HG02970 (cell line): ENCODE data around the gene CFAP100.

Experiments
- ATAC-seq: cut with Tn5 transposase; IDR thresholded peaks from one replicate; pipeline ENCODE4 v1.9.1; 2021; ENCODE audit warnings: mild to moderate bottlenecking, moderate library complexity, moderate number of reproducible peaks; ENCODE audit not compliant: unreplicated experiment, low FRiP score

Gene CFAP100

DNA sequence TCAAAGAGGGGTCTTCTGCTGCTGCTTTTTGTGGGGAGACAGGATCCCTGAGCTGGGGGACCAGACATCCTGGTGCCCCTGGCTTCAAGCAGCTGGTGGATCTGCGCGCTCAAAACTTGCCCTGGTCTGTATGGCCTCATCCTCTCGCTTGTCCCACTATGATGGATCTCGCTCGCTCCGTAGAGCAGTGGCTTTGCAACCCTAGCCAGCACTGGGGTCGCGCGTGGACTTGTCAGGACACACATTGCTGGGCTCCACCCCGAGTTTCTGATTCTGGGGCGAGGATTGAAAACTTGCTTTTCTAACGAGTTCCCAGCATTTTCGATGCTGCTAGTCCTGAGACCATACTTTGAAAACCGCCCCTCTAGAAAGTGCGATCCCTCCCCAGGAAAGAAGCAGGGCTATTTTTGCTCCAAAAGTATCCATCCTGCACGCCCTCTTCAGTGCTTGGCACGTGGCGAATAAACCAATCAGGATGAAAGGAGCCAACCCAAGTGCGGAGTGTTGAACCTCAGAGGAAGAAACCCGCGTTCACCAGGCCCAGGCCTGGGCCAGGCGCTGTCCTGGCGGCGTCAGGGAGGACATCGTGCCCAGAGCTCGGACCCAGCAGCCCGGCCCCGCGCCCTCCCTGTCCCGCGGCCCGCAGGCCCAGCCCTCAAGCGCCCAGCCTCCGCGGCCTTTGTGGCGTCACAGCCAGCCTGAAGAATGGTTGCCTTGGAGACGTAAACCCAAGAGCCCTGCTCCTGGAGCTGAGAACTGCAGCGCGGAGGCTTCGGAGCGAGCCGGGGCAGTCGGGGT, at the start of gene CFAP100:
TSS of gene CFAP100 (plus strand) at position 731 of the 798 bp plus-strand sequence. CDS start 1,092 bp downstream, outside the sequence.
- no peak for ATAC-seq

DNA sequence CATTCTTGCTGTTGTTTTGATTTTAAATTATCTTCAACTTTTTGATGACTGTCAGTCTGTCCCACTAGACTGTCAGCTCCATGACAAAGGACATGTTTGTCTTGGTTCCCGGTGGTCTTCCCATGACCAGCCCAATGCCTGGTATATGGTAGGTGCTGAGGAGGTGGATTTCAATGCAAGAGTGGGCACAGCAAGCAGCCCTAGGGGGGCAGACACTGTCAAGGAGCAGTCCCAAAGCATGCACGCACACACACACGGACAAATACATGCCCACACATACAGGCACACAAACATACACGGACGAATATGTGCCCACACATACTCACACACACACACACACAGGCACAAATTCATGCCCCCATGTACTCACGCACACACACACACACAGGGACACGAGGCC, 49.5 kb upstream of the CFAP100 start:
- no peak for ATAC-seq

DNA sequence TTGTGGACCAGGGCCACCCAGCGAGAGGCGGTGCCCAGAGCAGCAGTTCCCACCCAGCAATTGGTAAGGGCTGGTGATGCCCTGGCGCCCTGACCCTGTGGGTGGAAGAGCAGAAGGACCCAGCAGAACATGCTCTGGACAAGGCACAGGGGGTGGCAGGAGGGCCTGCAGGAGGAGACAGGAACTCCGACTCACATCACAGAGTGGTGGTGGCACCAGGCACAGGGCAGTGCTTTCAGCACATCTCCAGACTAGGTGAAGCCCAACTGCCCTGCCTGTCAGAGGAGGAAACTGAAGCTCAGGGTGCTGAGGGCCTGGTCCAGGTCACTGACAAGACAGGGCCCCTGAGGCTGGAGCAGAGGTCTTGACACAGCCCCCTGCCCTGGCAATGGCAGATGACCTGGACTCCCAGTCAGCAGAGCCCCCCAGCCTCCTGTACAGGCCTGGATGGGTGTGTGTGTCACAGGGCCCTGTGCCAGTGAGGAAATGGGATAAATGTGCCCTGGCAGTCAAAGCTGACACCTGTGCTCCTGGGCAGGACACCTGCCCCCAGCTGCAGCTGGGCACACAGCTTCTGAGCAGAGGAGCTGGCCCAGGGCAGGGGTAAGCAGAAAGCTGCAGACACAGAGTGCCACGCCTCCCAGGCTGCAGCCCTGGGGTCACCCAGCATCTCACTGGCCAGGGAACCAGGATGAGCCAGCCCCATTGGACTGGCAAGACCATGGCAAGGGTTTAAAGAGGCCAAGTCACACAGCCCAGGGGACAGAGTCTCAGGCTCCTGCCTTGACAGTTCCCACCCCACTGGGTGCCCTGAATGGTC, 48.9 kb upstream of the CFAP100 start:
- no peak for ATAC-seq

- no peak for ATAC-seq
These were observed 48.2 kb upstream of the CFAP100 start for GRCh38 chr3:126346466-126346865.

DNA sequence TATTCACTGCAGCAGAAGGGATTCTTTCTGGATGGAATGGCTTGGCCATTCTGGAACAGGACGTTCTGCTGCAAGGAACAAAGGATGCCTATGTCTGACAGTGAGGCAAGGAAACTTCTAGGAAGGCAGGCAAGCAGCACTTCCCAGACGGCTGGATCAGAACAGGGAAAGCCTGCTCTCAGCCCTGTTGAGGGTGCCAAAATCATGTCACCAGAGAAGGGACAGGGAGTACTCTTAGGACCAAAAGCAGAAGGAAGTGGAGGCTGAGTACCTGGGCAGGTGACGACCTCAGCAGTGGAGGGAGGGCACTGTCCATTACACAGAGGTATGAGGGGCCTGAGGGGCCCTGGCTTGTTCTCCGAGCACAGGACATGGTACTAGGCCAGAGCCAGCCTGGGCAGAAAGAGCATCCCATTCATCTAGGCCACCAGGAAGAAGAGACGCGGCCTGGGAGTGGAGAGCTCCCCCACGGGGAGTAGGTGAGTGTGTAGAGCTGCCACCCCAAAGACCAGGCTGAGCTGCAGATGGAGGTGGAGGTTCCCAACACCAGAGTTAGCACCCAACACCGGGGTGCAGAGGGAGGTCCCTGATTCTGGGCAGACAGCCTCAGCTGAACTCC, 47.1 kb upstream of the CFAP100 start:
- no peak for ATAC-seq

- no peak for ATAC-seq
These were observed 46.3 kb upstream of the CFAP100 start for GRCh38 chr3:126348308-126348920.

- ATAC-seq, result no peak
These were observed 45.6 kb upstream of the CFAP100 start for GRCh38 chr3:126349071-126349470.

GRCh38 chr3:126349611-126350501, 44.9 kb upstream of the CFAP100 start:
- no peak for ATAC-seq

- ATAC-seq, result no peak
These were observed 44.1 kb upstream of the CFAP100 start for GRCh38 chr3:126350502-126351085.

DNA sequence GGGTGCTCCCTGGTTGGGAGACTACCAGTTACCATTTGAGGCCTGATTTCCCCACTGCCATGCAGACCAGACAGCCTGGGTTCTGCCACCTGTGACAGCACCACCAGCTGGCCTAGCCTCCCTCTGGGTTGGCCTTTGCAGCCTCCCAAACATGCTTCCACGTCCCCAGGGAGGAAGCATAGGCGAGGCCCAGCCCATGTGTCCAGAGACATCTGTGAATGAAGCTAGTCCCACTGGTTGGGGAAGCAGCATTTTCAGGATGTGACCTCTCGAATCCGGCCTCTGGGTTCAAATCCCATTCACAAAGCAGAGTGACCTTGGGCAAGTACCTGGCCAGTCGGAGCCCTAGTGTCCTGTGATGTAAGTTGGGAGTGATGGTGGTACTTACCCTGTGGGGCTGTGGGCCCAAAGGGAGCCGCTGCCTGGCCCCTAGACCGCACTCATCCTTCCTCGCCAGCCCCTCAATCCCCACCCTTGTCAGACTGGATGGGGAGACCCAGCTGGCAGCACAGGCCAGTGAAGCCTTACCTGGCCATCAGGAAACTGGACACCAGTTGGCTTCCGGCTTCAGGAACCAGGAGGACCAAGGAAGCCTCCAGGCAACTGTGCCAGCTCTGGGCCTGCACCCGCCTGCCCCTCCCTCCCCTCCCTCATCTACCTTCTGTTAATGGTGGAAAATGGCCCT, 43.5 kb upstream of the CFAP100 start:
- ATAC-seq, result no peak

DNA sequence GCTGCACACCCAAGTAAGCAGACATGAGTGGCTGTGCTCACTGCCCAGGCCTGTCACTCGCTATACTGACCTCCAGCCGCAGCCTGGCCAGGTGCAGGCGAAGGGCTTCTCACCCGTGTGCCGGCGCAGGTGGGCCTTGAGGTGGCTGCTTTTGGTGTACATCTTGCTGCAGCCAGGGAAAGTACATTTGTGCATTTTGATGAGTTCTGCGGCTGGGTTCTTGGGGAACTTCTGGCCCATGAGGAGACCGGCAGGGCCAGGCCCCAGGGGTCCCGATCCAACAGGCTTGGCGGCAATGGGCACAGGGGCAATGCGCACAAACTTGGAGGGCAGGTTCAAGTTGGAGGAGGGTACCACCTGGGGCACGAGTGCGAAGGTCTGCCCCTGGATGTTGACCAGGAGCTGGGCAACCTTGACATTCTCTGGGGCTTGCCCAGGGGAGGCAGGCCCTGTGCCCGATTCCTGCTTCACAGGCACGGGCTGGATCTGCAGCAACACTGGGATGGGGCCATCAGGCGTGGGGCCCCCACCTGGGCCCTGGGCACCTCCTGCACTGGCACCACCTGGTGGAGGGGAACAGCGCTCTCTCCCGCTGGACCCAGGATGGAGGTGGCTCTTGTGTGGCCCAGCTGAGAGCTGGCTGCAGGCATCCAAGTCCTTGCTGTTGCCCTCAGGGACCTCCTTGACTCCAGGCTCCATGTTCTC, 42.8 kb upstream of the CFAP100 start:
- no peak for ATAC-seq

DNA sequence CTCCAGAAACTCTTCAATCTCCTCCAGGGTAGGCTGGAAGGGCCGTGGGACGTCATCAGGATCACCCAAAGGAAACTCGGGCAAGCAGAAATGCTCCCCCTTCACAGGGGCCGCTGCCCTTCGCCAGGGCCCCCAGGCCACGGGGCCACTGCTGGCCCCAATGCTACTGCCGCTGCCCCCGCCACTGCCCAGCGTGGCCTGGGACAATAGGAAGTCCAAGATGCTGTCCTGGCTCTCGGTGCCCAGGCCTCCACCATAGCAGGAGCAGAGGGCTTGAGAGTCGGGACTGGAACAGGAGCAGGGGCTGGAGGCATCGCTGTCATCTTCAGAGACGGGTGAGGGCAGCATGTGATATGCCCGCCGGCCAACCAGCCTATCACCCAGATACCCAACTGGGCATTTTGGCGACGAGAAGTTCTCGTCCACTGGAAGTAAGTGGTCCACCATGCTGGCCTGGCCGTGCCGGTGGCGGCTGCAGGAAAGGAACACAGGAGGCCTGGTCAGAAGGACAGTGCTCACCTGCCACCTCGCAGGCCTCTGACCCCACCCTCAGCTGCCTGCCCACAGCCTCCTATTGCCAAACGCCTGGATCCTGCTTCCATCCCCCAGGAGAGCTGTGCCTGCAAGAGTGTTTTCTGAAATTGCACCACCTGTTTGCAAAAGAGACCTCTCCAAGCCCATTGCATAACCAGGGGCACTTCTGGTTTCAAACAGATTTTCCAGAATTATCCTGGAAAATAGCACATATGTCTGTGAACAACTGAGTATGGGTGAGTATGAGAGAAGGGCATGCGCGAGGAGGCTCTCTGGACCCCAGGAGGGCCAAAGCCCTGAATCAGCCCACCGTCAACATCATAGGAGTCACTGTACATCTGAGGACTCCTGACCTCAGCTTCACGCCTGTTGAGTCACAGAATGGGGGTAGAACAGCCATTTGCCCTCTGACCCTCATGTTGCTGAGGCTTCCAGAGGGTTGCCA, 41.9 kb upstream of the CFAP100 start:
- no peak for ATAC-seq

- ATAC-seq, result no peak
These were observed 40.9 kb upstream of the CFAP100 start for GRCh38 chr3:126353694-126354321.

GRCh38 chr3:126354776-126355175, 39.9 kb upstream of the CFAP100 start:
- ATAC-seq, result no peak

GRCh38 chr3:126355251-126355650, 39.5 kb upstream of the CFAP100 start:
- no peak for ATAC-seq

- no peak for ATAC-seq
These were observed 38.8 kb upstream of the CFAP100 start for GRCh38 chr3:126355777-126356372.
